Daoy (cell line): ENCODE data around the gene ST14. TPM values are rescaled to one million over a fixed set of nuclear protein-coding genes. Genes with fewer than 3 reads are reported as not detected.

ENCODE experiments used
- DNase-seq: peaks from one replicate; pipeline ENCODE4 v3.0.0-alpha.2; 2015; ENCODE audit warnings: low read depth
- total RNA-seq: library from RNA; depleted of rRNA; stranded (reverse); fragments of >200 nt; shearing (Covaris generic); gene quantifications from 2 replicates; pipeline ENCODE4 v1.2.3, GENCODE V29; 2014

ST14 gene
- total RNA-seq, 1 experiment from 2014 or later: not detected

- no peak for DNase-seq
These were observed 23.5 kb upstream of the ST14 start for GRCh38 chr11:130136107-130136506.

GRCh38 chr11:130137999-130138398 lies 21.6 kb upstream of the ST14 start:
- no peak for DNase-seq

DNA sequence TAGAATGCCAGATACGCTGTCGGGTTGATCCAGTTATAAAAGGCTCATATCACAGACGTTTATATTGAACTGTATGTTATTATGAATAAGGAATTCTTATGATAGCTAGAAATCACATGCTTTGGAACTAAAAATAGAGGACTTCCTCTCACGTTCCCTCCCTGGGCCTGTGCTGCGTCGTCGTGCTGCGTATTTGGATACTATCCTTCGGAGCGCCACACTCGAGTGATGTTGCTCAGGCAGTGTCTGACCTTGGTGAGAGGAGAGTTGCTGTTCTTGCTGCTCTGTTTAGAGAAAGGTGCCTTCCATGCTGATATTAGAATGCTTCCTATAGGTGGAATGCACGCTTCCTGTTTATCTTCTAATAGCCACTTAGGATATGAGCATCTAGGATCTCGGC lies 20.2 kb upstream of the ST14 start:
- DNase-seq: no peak

GRCh38 chr11:130141561-130142341 lies 17.8 kb upstream of the ST14 start:
- DNase-seq: no peak

GRCh38 chr11:130144141-130144540 lies 15.4 kb upstream of the ST14 start:
- DNase-seq: no peak

- DNase-seq: no peak
These were observed 14.7 kb upstream of the ST14 start for GRCh38 chr11:130144861-130145281.

GRCh38 chr11:130145311-130145812 lies 14.2 kb upstream of the ST14 start:
- DNase-seq: no peak

GRCh38 chr11:130145975-130146776 lies 13.4 kb upstream of the ST14 start:
- DNase-seq: peak; percentile 65

- no peak for DNase-seq
These were observed 12.8 kb upstream of the ST14 start for GRCh38 chr11:130146796-130147195.

DNA sequence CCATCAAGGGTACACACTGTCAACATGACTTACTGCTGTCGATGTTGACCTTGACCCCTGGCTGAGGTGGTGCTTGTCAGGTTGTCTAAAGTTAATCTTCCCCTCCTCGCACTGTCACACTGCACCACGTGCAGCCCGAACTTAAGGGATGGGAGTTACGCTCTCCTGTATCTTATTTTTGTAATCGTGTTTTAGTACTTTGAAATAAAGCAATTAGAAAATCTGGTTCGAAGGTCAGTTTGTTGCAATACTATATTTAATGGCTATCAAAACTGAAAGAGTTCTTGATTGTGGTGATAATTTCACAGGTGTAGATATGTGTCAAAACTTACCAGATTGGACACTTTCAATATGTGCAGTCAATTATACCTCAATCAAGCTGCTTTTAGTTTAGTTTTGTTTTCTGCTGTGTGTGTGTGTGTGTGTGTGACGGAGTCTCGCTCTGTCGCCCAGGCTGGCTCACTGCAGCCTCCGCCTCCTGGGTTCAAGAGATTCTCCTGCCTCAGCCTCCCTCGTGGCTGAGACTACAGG lies 10.7 kb upstream of the ST14 start:
- no peak for DNase-seq

DNA sequence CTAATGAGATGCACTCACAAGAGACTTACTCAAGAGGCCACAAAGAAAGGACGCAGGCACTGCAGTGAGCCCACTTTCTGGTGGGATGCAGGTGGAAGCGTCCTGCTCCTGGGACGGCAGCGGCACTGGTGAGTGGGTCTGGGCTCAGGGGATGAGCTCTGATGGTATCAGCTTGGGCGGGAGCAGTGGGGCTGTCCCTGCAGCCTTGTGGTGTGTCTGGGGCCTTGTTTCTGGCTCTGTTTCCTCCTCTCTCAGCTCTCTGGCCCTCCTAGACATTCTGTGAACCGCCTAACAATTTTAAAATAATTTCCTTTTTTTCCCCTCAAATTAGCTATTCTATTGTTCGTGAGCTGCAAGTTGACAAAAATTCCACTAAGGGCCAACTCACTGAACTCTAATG lies 8.8 kb upstream of the ST14 start:
- DNase-seq: no peak

GRCh38 chr11:130151196-130151595 lies 8.4 kb upstream of the ST14 start:
- DNase-seq: no peak

- peak; percentile 70 for DNase-seq
These were observed 3.2 kb upstream of the ST14 start for GRCh38 chr11:130156108-130157022.

DNA sequence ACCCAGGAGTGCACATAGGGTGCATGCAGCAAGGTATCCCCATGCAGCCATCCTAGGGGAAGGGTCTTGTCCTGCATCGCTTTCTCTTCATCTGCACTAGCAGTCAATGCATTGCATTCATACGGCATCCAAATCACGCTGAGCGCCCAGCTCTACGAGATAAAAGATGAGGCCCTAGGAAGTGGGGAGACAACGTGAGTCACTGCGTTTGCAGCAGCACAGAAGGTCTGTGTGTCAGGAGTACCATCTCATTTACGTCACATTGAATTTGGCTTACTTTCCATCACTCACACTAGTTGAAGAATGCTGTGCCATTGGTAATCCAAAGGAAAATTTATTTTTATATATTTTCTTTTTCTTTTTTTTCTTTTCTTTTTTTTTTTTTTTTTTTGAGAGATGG lies 2.5 kb upstream of the ST14 start:
- peak; percentile 19 for DNase-seq

- peak; percentile 40 for DNase-seq
These were observed 1.7 kb upstream of the ST14 start for GRCh38 chr11:130157840-130158239.

GRCh38 chr11:130159139-130159538 lies 443 bp upstream of the ST14 start:
- DNase-seq: no peak

- no peak for DNase-seq
These were observed 1.0 kb downstream of the ST14 start for GRCh38 chr11:130160498-130161155.

GRCh38 chr11:130161441-130162145 lies 2.0 kb downstream of the ST14 start:
- no peak for DNase-seq

DNA sequence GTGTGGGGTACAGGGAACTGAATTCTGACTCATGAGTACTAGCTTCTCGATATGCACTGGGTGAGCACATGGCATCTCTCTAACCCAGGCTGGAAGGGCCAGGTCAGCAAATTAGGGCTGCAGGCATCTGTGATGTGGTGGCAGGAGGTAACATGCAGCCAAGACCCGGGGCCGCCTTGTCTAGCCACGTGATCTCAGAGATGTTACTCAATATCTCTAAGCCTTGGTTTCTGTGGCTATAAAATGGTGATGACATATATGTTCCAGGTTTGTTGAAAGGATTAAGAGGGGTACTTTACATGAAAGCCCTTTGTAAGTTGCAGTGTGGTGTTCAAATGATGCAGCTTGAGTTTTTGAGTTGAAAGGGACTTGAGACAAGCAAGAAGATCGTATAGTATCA lies 3.2 kb downstream of the ST14 start:
- DNase-seq: no peak
